K562 (cell line): Measurements from ENCODE around the gene RECK. TPM values are rescaled to one million over a fixed set of nuclear protein-coding genes. Genes with fewer than 3 reads are reported as not detected.

Experiments used
- ATAC-seq: fragments of 200-7000 bp; cut with Tn5 transposase; 3 replicates; pipeline ENCODE4 v1.9.1; 2020; ENCODE audit warnings: moderate library complexity
- BruUV-seq: library from RNA; stranded (reverse); fragments of 400-500 nt; replicated peaks from 2 replicates; lab custom pipeline; 2021; lab: Mats Ljungman, UMichigan
- CTCF ChIA-PET: fragments of 300-600 bp; formaldehyde crosslinking; extraction: SDS; loops from one replicate; lab custom pipeline; 2021; ENCODE audit warnings: low intra/inter-chr PET ratio; lab: Yijun Ruan, JAX
- POLR2A ChIA-PET: fragments of 300-600, 350-650 bp; sonication (Branson Sonifier 250); formaldehyde crosslinking; extraction: SDS; loops from one replicate; lab custom pipeline; 2021; ENCODE audit warnings: antibody characterized with exemption, inconsistent platforms; lab: Yijun Ruan, JAX
- DNase-seq, 4 experiments: peaks; one replicate each; pipeline versions ENCODE4 v3.0.0 to v3.0.0-alpha.2; 2011 to 2018; ENCODE audit warnings: low spot score in 3 of 4, mixed read lengths in 3 of 4; ENCODE audit errors: extremely low read depth in 1 of 4
- FAIRE-seq: peaks from 2 replicates; lab custom pipeline; 2011; peaks lifted over from hg19 to GRCh38; lab: Jason Lieb, UNC
- H2AFZ ChIP-seq: 2 replicates; pipeline ENCODE4 v1.6.0; 2011; ENCODE audit warnings: low read depth, low read length, control low read depth, inconsistent platforms
- H3K27ac ChIP-seq: fragments of 200-600 bp; 3 replicates; pipeline ENCODE4 v1.8.0; 2011; ENCODE audit warnings: low read depth, mild to moderate bottlenecking, control low read depth, inconsistent platforms, low read length, moderate library complexity, mixed read lengths; ENCODE audit errors: extremely low read depth
- H3K27me3 ChIP-seq, 2 experiments: fragments of 300-600 bp in 1 of 2; 2 replicates in 1 of 2; 3 replicates in 1 of 2; pipeline versions ENCODE4 v1.6.0 to v1.8.0; 2011; ENCODE audit warnings: inconsistent platforms in 2 of 2, low read length in 2 of 2, mild to moderate bottlenecking in 1 of 2, mixed read lengths in 1 of 2, moderate library complexity in 1 of 2; ENCODE audit not compliant: control insufficient read depth in 2 of 2, insufficient read depth in 2 of 2
- H3K36me3 ChIP-seq: fragments of 300-600 bp; 3 replicates; pipeline ENCODE4 v1.8.0; 2011; ENCODE audit warnings: mild to moderate bottlenecking, low read length, inconsistent platforms; ENCODE audit not compliant: control insufficient read depth, insufficient read depth
- H3K4me1 ChIP-seq, 2 experiments: fragments of 200-600 bp in 1 of 2; replicated peaks in 1 of 2; 2 replicates in 1 of 2; 3 replicates in 1 of 2; pipeline versions ENCODE4 v1.5.1 to v1.8.0; 2011; ENCODE audit warnings: inconsistent platforms in 2 of 2, low read length in 2 of 2, mild to moderate bottlenecking in 1 of 2, mixed read lengths in 1 of 2, moderate library complexity in 1 of 2; ENCODE audit not compliant: control insufficient read depth in 2 of 2, insufficient read depth in 2 of 2
- H3K4me2 ChIP-seq: 2 replicates; pipeline ENCODE4 v1.6.1; 2011; ENCODE audit warnings: low read length, control low read depth, inconsistent platforms, mixed read lengths; ENCODE audit not compliant: insufficient read depth
- H3K4me3 ChIP-seq: fragments of 200-600 bp; sonication (generic), shearing (Covaris generic); 2 replicates; pipeline ENCODE4 v1.5.1; 2016; ENCODE audit warnings: control low read depth, inconsistent platforms
- H3K79me2 ChIP-seq: fragments of 200-600 bp; 3 replicates; pipeline ENCODE4 v1.8.0; 2011; ENCODE audit warnings: low read length, inconsistent platforms; ENCODE audit not compliant: control insufficient read depth, insufficient read depth
- H3K9ac ChIP-seq, 2 experiments: 2 replicates each; pipeline versions ENCODE4 v1.6.0 to v1.6.1; 2011; ENCODE audit warnings: low read depth in 2 of 2, low read length in 2 of 2, control low read depth in 1 of 2, inconsistent platforms in 1 of 2, mild to moderate bottlenecking in 1 of 2, mixed read lengths in 1 of 2; ENCODE audit not compliant: insufficient read depth in 1 of 2
- H3K9me1 ChIP-seq: one replicate; pipeline ENCODE4 v1.6.0; 2011; ENCODE audit warnings: inconsistent platforms, mild to moderate bottlenecking, low read length, moderate library complexity; ENCODE audit not compliant: control insufficient read depth, insufficient read depth
- H3K9me3 ChIP-seq: replicated peaks from 2 replicates; pipeline ENCODE4 v1.5.1; 2011; ENCODE audit warnings: low read depth, low read length, inconsistent platforms; ENCODE audit not compliant: control insufficient read depth, insufficient read depth
- H4K20me1 ChIP-seq: replicated peaks from 2 replicates; pipeline ENCODE4 v1.6.1; 2011; ENCODE audit warnings: low read length, inconsistent platforms, mixed read lengths; ENCODE audit not compliant: control insufficient read depth, insufficient read depth
- JUNB ChIP-seq: fragments of 450-650 bp; formaldehyde crosslinking; conservative IDR thresholded peaks from 2 replicates; pipeline ENCODE4 v1.4.0; 2020; ENCODE audit warnings: mild to moderate bottlenecking
- PHTF2 ChIP-seq: fragments of 250-450 bp; sonication (Bioruptor Pico); IDR thresholded peaks from 2 replicates; pipeline ENCODE4 v1.5.0; 2021; ENCODE audit warnings: mild to moderate bottlenecking
- SMAD3 ChIP-seq: fragments of 450-650 bp; formaldehyde crosslinking; conservative IDR thresholded peaks from 2 replicates; pipeline ENCODE4 v1.4.0; 2020; ENCODE audit warnings: mild to moderate bottlenecking
- SREBF1 ChIP-seq: fragments of 150-350 bp; IDR thresholded peaks from 2 replicates; pipeline ENCODE4 v1.6.1; 2014; ENCODE audit warnings: antibody characterized with exemption, low read depth, low read length, borderline replicate concordance
- ZBED1 ChIP-seq: IDR thresholded peaks from 2 replicates; pipeline ENCODE4 v1.6.1; 2014
- ZNF778 ChIP-seq: fragments of 450-650 bp; formaldehyde crosslinking; IDR thresholded peaks from 2 replicates; pipeline ENCODE4 v1.4.0; 2020; ENCODE audit warnings: mild to moderate bottlenecking, moderate library complexity
- WGBS: fragments of 100-300 bp; shearing (Covaris generic); methylation state at CpG from one replicate; pipeline ENCODE4 v1.1.6; 2016; ENCODE audit warnings: low coverage, mixed read lengths; ENCODE audit not compliant: insufficient coverage; ENCODE audit errors: missing lambda C conversion rate; 5-methylcytosine and 5-hydroxymethylcytosine counted together
- in situ Hi-C: fragments of 300-500 bp; cut with MboI; formaldehyde crosslinking; loops from 4 replicates; pipeline ENCODE4 v1.15.0; 2018; ENCODE audit warnings: inconsistent platforms, mixed read lengths
- intact Hi-C: fragments of 100-400 bp; cut with micrococcal nuclease; formaldehyde crosslinking; loops from 2 replicates; pipeline ENCODE4 v1.14.2; 2022
- polyA plus RNA-seq, 8 experiments: library from polyadenylated mRNA; depleted of rRNA in 4 of 8; stranded (reverse) in 5 of 8; unstranded in 3 of 8; fragments of >200 nt; fragmentation: Nextera tagmentation in 2 of 8; fragmentation: Illumina TruSeq in 1 of 8; extraction: Ambion mirVana in 2 of 8; extraction: Trizol in 1 of 8; gene quantifications; 2 replicates each; pipeline versions ENCODE4 v1.2.1 to v1.2.3, GENCODE V29; 2011 to 2014; ENCODE audit warnings: inconsistent platforms in 1 of 8, missing spikeins in 1 of 8
- total RNA-seq, 7 experiments: library from RNA; depleted of rRNA in 6 of 7; stranded (reverse); fragments of >200 nt in 6 of 7; fragmentation: Illumina TruSeq in 2 of 7; extraction: Trizol in 2 of 7; gene quantifications; 2 replicates each; pipeline versions ENCODE4 v1.2.1 to v1.2.3, GENCODE V29; 2011 to 2021; ENCODE audit warnings: low replicate concordance in 1 of 7

RECK gene
- total and polyA plus RNA-seq, 9 of the 15 experiments (the other 6 are each of a cell fraction or from before 2014, with no cell fraction given): 0.04 to 0.36 (median 0.16) TPM

DNA sequence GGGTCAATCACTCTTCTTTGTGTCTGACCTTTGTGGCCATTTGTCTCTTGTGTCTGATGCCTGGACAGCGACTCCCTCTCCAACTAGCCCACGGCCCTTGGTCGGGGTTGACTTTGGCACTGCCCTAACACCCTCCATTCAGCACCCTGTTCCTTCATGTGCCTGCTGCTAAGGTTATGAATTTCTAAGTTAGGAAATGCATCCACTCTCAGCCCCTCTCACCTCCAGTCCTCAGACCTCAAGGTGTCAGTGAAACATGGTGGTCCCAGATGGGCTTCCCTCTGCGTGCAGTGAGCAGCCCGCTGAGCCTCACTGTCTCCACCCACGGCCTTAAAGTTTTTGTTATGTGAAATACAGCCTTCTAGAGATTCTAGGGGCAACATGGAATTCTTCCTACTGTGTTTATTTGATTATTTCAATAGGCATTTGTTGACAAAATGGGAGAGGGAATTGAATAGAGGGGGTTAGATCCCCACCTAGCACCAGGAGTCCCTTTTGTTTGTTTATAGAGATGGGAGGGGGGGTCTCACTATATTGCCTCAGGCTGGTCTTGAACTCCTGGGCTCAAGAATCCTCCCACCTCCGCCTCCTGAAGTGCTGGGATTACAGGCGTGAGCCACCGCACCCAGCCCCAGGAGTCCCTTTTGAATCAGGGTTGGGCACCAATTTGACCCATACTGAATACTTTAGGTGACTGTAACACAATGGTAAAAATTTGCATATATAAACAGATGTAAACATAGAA, 98.2 kb downstream of the RECK start:
- H2AFZ ChIP-seq: no peak overlapping the region
- no peaks in the 10 kb centered on the region; the same call in 1 of the 2 replicates for H4K20me1 ChIP-seq
- DNase-seq: no peak
- no peaks in the 10 kb centered on the region for H3K27me3 ChIP-seq
- TF ChIP-seq PHTF2 (CRISPR knock-in tag) (no peak), JUNB (CRISPR knock-in tag) (no peak), SMAD3 (no peak), SREBF1 (no peak), ZBED1 (no peak), ZNF778 (no peak)
- ChIA-PET POLR2A (no interaction called here), CTCF (no interaction called here)
- no peak overlapping the region for H3K9ac ChIP-seq
- peaks cover 0 to 23% of the 10 kb centered on the region in 2 experiments; a peak in 3 of 5 replicates for H3K4me1 ChIP-seq
- intact Hi-C loops: no loop called here
- H3K36me3 ChIP-seq: no peaks in the 10 kb centered on the region
- no peak for FAIRE-seq
- H3K27ac ChIP-seq: no peak overlapping the region
- 48% methylated on average over 9 of the region's 9 CpGs for WGBS
- no TSS peak for BruUV-seq
- ATAC-seq: no peak
- no peaks in the 10 kb centered on the region for H3K9me1 ChIP-seq
- peaks cover 4% of the 10 kb centered on the region; the same call in 1 of the 3 replicates for H3K79me2 ChIP-seq
- H3K9me3 ChIP-seq: no peaks in the 10 kb centered on the region
- H3K4me3 ChIP-seq: no peak overlapping the region
- in situ Hi-C loops: no loop called here
- H3K4me2 ChIP-seq: no peak overlapping the region
